Measurements from ENCODE around the gene TMEM132D.

TMEM132D gene

GRCh38 chr12:129613314-129613713 is 290.5 kb downstream of the TMEM132D start:
- DNase-seq (ENCODE audit: low read depth): no peak
- no peak overlapping the region for H3K4me3 ChIP-seq (ENCODE audit: low read length)
- no peak for TF ChIP-seq CTCF (IDR thresholded peaks at IDR 0.05; ENCODE audit: insufficient read depth, low read depth, low read length, missing control alignments)

GRCh38 chr12:129610601-129611120 is 293.2 kb downstream of the TMEM132D start:
- no peak overlapping the region for H3K4me3 ChIP-seq (ENCODE audit: low read length)
- TF ChIP-seq CTCF (IDR thresholded peaks at IDR 0.05; ENCODE audit: insufficient read depth, low read depth, low read length, missing control alignments): no peak

GRCh38 chr12:129607756-129608155 is 296.1 kb downstream of the TMEM132D start:
- DNase-seq (ENCODE audit: low read depth): no peak
- H3K4me3 ChIP-seq (ENCODE audit: low read length): no peak overlapping the region
- TF ChIP-seq CTCF (IDR thresholded peaks at IDR 0.05; ENCODE audit: insufficient read depth, low read depth, low read length, missing control alignments): no peak

More at GRCh38 chr12:129610601-129611120, 293.2 kb downstream of the TMEM132D start:
- DNase-seq (ENCODE audit: low read depth): no peak

- no peak for TF ChIP-seq CTCF (IDR thresholded peaks at IDR 0.05; ENCODE audit: insufficient read depth, low read depth, low read length, missing control alignments)
- H3K4me3 ChIP-seq (ENCODE audit: low read length): no peak overlapping the region
- no peak for DNase-seq (ENCODE audit: low read depth)
Measured at GRCh38 chr12:129607301-129607700, 296.5 kb downstream of the TMEM132D start.

GRCh38 chr12:129606239-129606638 is 297.6 kb downstream of the TMEM132D start:
- H3K4me3 ChIP-seq (ENCODE audit: low read length): no peak overlapping the region
- TF ChIP-seq CTCF (IDR thresholded peaks at IDR 0.05; ENCODE audit: insufficient read depth, low read depth, low read length, missing control alignments): no peak

GRCh38 chr12:129605666-129606065 is 298.2 kb downstream of the TMEM132D start:
- no peak overlapping the region for H3K4me3 ChIP-seq (ENCODE audit: low read length)
- no peak for DNase-seq (ENCODE audit: low read depth)
- no peak for TF ChIP-seq CTCF (IDR thresholded peaks at IDR 0.05; ENCODE audit: insufficient read depth, low read depth, low read length, missing control alignments)

More at GRCh38 chr12:129606239-129606638, 297.6 kb downstream of the TMEM132D start:
- DNase-seq (ENCODE audit: low read depth): no peak

GRCh38 chr12:129604506-129604905 is 299.3 kb downstream of the TMEM132D start:
- no peak for TF ChIP-seq CTCF (IDR thresholded peaks at IDR 0.05; ENCODE audit: insufficient read depth, low read depth, low read length, missing control alignments)
- no peak for DNase-seq (ENCODE audit: low read depth)

More at GRCh38 chr12:129604506-129604905, 299.3 kb downstream of the TMEM132D start:
- no peak overlapping the region for H3K4me3 ChIP-seq (ENCODE audit: low read length)

Measured in epithelial cell of esophagus (primary cell).